GM12891 (cell line): ENCODE measurements around the gene PPM1D.
"Not testable (repeated sequence)": the region's sequence is repeated elsewhere in the genome, so short reads cannot be mapped to it uniquely, and the experiment has no call there.

Experiments used
- DNase-seq: peaks from one replicate; pipeline ENCODE4 v3.0.0; 2011; ENCODE audit warnings: low spot score; ENCODE audit not compliant: insufficient read length
- FAIRE-seq: peaks from 2 replicates; lab custom pipeline; 2011; peaks lifted over from hg19 to GRCh38; lab: Jason Lieb, UNC
- PAX5 ChIP-seq: IDR thresholded peaks from 2 replicates; pipeline ENCODE4 v1.6.1; 2011; ENCODE audit warnings: low read length, moderate library complexity, mild to moderate bottlenecking; ENCODE audit not compliant: insufficient read depth, severe bottlenecking
- POLR2A ChIP-seq: IDR thresholded peaks from 2 replicates; pipeline ENCODE4 v1.6.1; 2011; ENCODE audit warnings: low read depth, low read length, control low read depth
- POLR2AphosphoS5 ChIP-seq: IDR thresholded peaks from 2 replicates; pipeline ENCODE4 v1.6.1; 2011; ENCODE audit warnings: low read depth, low read length, control low read depth
- POU2F2 ChIP-seq: IDR thresholded peaks from 2 replicates; pipeline ENCODE4 v1.6.1; 2011; ENCODE audit warnings: low read depth, mild to moderate bottlenecking, control low read depth, low read length, moderate library complexity
- SPI1 ChIP-seq: IDR thresholded peaks from 2 replicates; pipeline ENCODE4 v1.6.1; 2011; ENCODE audit warnings: low read depth, low read length, control low read depth
- TAF1 ChIP-seq: IDR thresholded peaks from 2 replicates; pipeline ENCODE4 v1.6.1; 2011; ENCODE audit warnings: low read depth, low read length, control low read depth

The PPM1D gene

GRCh38 chr17:60602385-60602742 lies 2.4 kb downstream of the PPM1D start:
- no peak for TF ChIP-seq PAX5
- TF ChIP-seq POLR2AphosphoS5: no peak
- no peak for TF ChIP-seq SPI1
- no peak for TF ChIP-seq TAF1
- no peak for TF ChIP-seq POLR2A
- no peak for TF ChIP-seq POU2F2
- DNase-seq (no peak), FAIRE-seq (no peak)

- TF ChIP-seq POLR2A (no peak), SPI1 (no peak), TAF1 (no peak), POU2F2 (no peak), POLR2AphosphoS5 (no peak), PAX5 (no peak)
Observed at GRCh38 chr17:60602871-60603270, 2.9 kb downstream of the PPM1D start.

GRCh38 chr17:60603477-60603876 lies 3.5 kb downstream of the PPM1D start:
- DNase-seq, FAIRE-seq: not testable (repeated sequence)

More at GRCh38 chr17:60602871-60603270, 2.9 kb downstream of the PPM1D start:
- DNase-seq (no peak), FAIRE-seq (no peak)

- FAIRE-seq (no peak), DNase-seq (no peak)
- TF ChIP-seq SPI1 (no peak), POLR2A (no peak), TAF1 (no peak), POU2F2 (no peak), POLR2AphosphoS5 (no peak), PAX5 (no peak)
Observed at GRCh38 chr17:60604686-60605334, 4.8 kb downstream of the PPM1D start.

GRCh38 chr17:60606036-60606435 lies 6.0 kb downstream of the PPM1D start:
- DNase-seq (no peak), FAIRE-seq (no peak)
- no peak for TF ChIP-seq TAF1
- no peak for TF ChIP-seq POLR2A
- TF ChIP-seq POLR2AphosphoS5: no peak
- TF ChIP-seq POU2F2: no peak
- TF ChIP-seq PAX5: no peak
- TF ChIP-seq SPI1: no peak

- TF ChIP-seq TAF1: no peak
- TF ChIP-seq SPI1: no peak
- TF ChIP-seq POLR2A: no peak
- no peak for TF ChIP-seq POLR2AphosphoS5
- no peak for TF ChIP-seq PAX5
- no peak for TF ChIP-seq POU2F2
- DNase-seq: no peak
- no peak for FAIRE-seq
Observed at GRCh38 chr17:60610473-60610872, 10.5 kb downstream of the PPM1D start.

GRCh38 chr17:60611321-60611720 lies 11.3 kb downstream of the PPM1D start:
- not testable (repeated sequence) for DNase-seq, FAIRE-seq

- DNase-seq: no peak
- no peak for FAIRE-seq
- TF ChIP-seq POLR2AphosphoS5 (no peak), POLR2A (no peak), TAF1 (no peak), SPI1 (no peak), POU2F2 (no peak), PAX5 (no peak)
Observed at GRCh38 chr17:60613325-60613724, 13.3 kb downstream of the PPM1D start.

- FAIRE-seq, DNase-seq: not testable (repeated sequence)
Observed at GRCh38 chr17:60613796-60614195, 13.8 kb downstream of the PPM1D start.

- not testable (repeated sequence) for DNase-seq, FAIRE-seq
Observed at GRCh38 chr17:60614247-60614646, 14.3 kb downstream of the PPM1D start.

- TF ChIP-seq POLR2AphosphoS5 (no peak), POU2F2 (no peak)
- DNase-seq: no peak
- FAIRE-seq: no peak
Observed at GRCh38 chr17:60615108-60615507, 15.1 kb downstream of the PPM1D start.
